Esophagus squamous epithelium (tissue), 5 donors: ENCODE data around the gene RCL1. TPM values are rescaled to one million over a fixed set of nuclear protein-coding genes. Genes with fewer than 3 reads are reported as not detected.

ENCODE experiments used
- DNase-seq: peaks from one replicate; lab custom pipeline; 2025; lab: John Stamatoyannopoulos, UW
- H3K27ac ChIP-seq, 4 donors: fragments of 200-600 bp; sonication (generic); one replicate each; pipeline ENCODE4 v1.5.1; 2016 to 2019; ENCODE audit warnings: mild to moderate bottlenecking in 1 of 4
- H3K27me3 ChIP-seq, 4 donors: fragments of 200-600 bp; sonication (generic); 1 replicate in 3 of 4; 2 replicates in 1 of 4; pipeline versions ENCODE4 v1.5.1 to v1.6.0; 2017 to 2021; ENCODE audit warnings: antibody characterized with exemption in 1 of 4
- H3K36me3 ChIP-seq, 3 donors: fragments of 200-600 bp; sonication (generic); one replicate each; pipeline ENCODE4 v1.5.1; 2016 to 2019
- H3K4me1 ChIP-seq, 3 donors: fragments of 200-600 bp; sonication (generic); one replicate each; pipeline ENCODE4 v1.5.1; 2017 to 2019
- H3K4me3 ChIP-seq, 4 donors: fragments of 200-600 bp; sonication (generic); 1 replicate in 3 of 4; 2 replicates in 1 of 4; pipeline ENCODE4 v1.5.1; 2016 to 2019; ENCODE audit warnings: mild to moderate bottlenecking in 2 of 4, moderate library complexity in 1 of 4
- H3K9me3 ChIP-seq, 3 donors: fragments of 200-600 bp; sonication (generic); one replicate each; pipeline ENCODE4 v1.5.1; 2016 to 2019
- CTCF ChIP-seq, 6 experiments: fragments of 450-650 bp in 4 of 6; fragments of 200-600 bp in 2 of 6; sonication (generic) in 2 of 6; IDR thresholded peaks; one replicate each; pipeline ENCODE4 v1.5.1; 2016 to 2019; ENCODE audit warnings: antibody characterized with exemption in 6 of 6, mild to moderate bottlenecking in 4 of 6, moderate library complexity in 4 of 6
- POLR2A ChIP-seq, 4 donors: fragments of 450-650 bp; IDR thresholded peaks; one replicate each; pipeline ENCODE4 v1.6.1; 2017; ENCODE audit warnings: antibody characterized with exemption in 4 of 4, mild to moderate bottlenecking in 4 of 4, moderate library complexity in 3 of 4
- WGBS, 2 donors: methylation state at CpG; one replicate each; pipeline ENCODE4 v1.1.5; 2018; 5-methylcytosine and 5-hydroxymethylcytosine counted together
- intact Hi-C: fragments of 100-400 bp; cut with DNase I; formaldehyde crosslinking; loops from one replicate; pipeline ENCODE4 v1.15.0; 2022
- total RNA-seq, 4 donors: library from RNA; depleted of rRNA; stranded (reverse); fragments of >200 nt; gene quantifications; one replicate each; pipeline ENCODE4 v1.1.0, GENCODE V29; 2016
- donor health status: DM: yes; HTN: yes; CAD: no.

RCL1 gene
- total RNA-seq, 4 donors from 2014 or later, result 13.8 to 28.0 (median 16.5) TPM

GRCh38 chr9:4820168-4820567 lies 27.4 kb downstream of the RCL1 start:
- Histone ChIP-seq H3K27me3 (no peaks in the 10 kb centered on the region), H3K36me3 (no peaks in the 10 kb centered on the region), H3K4me3 (no peak overlapping the region), H3K4me1 (peaks cover 0 to 13% (median 11%) of the 10 kb centered on the region in 3 donors), H3K9me3 (no peaks in the 10 kb centered on the region), H3K27ac (no peak overlapping the region)
- TF ChIP-seq CTCF (IDR thresholded peaks at IDR 0.05) (no peak), POLR2A (IDR thresholded peaks at IDR 0.05) (no peak)
- no peak for DNase-seq
- intact Hi-C loops, result no loop called here
- 74 to 76% methylated on average over 6 of the region's 6 CpGs for WGBS, 2 donors

- Histone ChIP-seq H3K27ac (no peak overlapping the region), H3K27me3 (no peaks in the 10 kb centered on the region), H3K9me3 (no peaks in the 10 kb centered on the region), H3K36me3 (no peaks in the 10 kb centered on the region), H3K4me1 (peaks cover 0 to 11% (median 4%) of the 10 kb centered on the region in 3 donors), H3K4me3 (no peak overlapping the region)
- intact Hi-C loops, result no loop called here
- TF ChIP-seq CTCF (IDR thresholded peaks at IDR 0.05) (no peak), POLR2A (IDR thresholded peaks at IDR 0.05) (no peak)
- 69 to 80% methylated on average over 2 of the region's 2 CpGs for WGBS, 2 donors
- no peak for DNase-seq
These were observed 28.4 kb downstream of the RCL1 start for GRCh38 chr9:4821133-4821532.

GRCh38 chr9:4822057-4822456 lies 29.3 kb downstream of the RCL1 start:
- TF ChIP-seq POLR2A (IDR thresholded peaks at IDR 0.05), result no peak
- Histone ChIP-seq H3K9me3 (no peaks in the 10 kb centered on the region), H3K36me3 (peaks cover 0 to 2% (median 0%) of the 10 kb centered on the region in 3 donors), H3K27ac (no peak overlapping the region), H3K4me3 (no peak overlapping the region), H3K27me3 (no peaks in the 10 kb centered on the region), H3K4me1 (peaks cover 0 to 11% (median 4%) of the 10 kb centered on the region in 3 donors)
- intact Hi-C loops, result no loop called here
- DNase-seq, result no peak

- Histone ChIP-seq H3K36me3 (peaks cover 0 to 14% (median 0%) of the 10 kb centered on the region in 3 donors), H3K4me3 (no peak overlapping the region), H3K27ac (no peak overlapping the region), H3K9me3 (no peaks in the 10 kb centered on the region), H3K4me1 (peaks cover 0 to 14% (median 4%) of the 10 kb centered on the region in 3 donors), H3K27me3 (no peaks in the 10 kb centered on the region)
- intact Hi-C loops, result no loop called here
- TF ChIP-seq CTCF (IDR thresholded peaks at IDR 0.05) (no peak), POLR2A (IDR thresholded peaks at IDR 0.05) (no peak)
- no peak for DNase-seq
- WGBS, 2 donors, result 86 to 87% methylated on average over 7 of the region's 7 CpGs
These were observed 33.8 kb downstream of the RCL1 start for GRCh38 chr9:4826417-4827166.

- no peak overlapping the region for H3K4me3 ChIP-seq
- no peak for DNase-seq
- H3K36me3 ChIP-seq, result peaks cover 0 to 14% (median 0%) of the 10 kb centered on the region in 3 donors
- TF ChIP-seq CTCF (IDR thresholded peaks at IDR 0.05), result no peak
- no peak for TF ChIP-seq POLR2A (IDR thresholded peaks at IDR 0.05)
- no peaks in the 10 kb centered on the region for H3K9me3 ChIP-seq
- intact Hi-C loops, result no loop called here
- 84 to 96% methylated on average over 2 of the region's 2 CpGs for WGBS, 2 donors
- no peaks in the 10 kb centered on the region for H3K27me3 ChIP-seq
- no peak overlapping the region for H3K27ac ChIP-seq
- H3K4me1 ChIP-seq, result peaks cover 0 to 9% (median 0%) of the 10 kb centered on the region in 3 donors
These were observed 34.5 kb downstream of the RCL1 start for GRCh38 chr9:4827224-4827623.
